Sigmoid colon (tissue), 7 donors: Measurements from ENCODE around the gene GPS2. TPM values are rescaled to one million over a fixed set of nuclear protein-coding genes. Genes with fewer than 3 reads are reported as not detected.

Experiments used
- DNase-seq: peaks from one replicate; pipeline ENCODE4 v3.0.0-alpha.2; 2019
- H3K27ac ChIP-seq, 4 donors: fragments of 200-600 bp; sonication (generic); one replicate each; pipeline ENCODE4 v1.5.1; 2016 to 2019; ENCODE audit warnings: mild to moderate bottlenecking in 1 of 4
- H3K27me3 ChIP-seq, 3 donors: fragments of 200-600 bp; sonication (generic); one replicate each; pipeline ENCODE4 v1.5.1; 2019; ENCODE audit warnings: mild to moderate bottlenecking in 1 of 3
- H3K36me3 ChIP-seq, 4 donors: fragments of 200-600 bp; sonication (generic); one replicate each; pipeline ENCODE4 v1.5.1; 2016 to 2019
- H3K4me1 ChIP-seq, 4 donors: fragments of 200-600 bp; sonication (generic); one replicate each; pipeline ENCODE4 v1.5.1; 2017 to 2019
- H3K4me3 ChIP-seq, 4 donors: fragments of 200-600 bp; sonication (generic); one replicate each; pipeline ENCODE4 v1.5.1; 2017 to 2019; ENCODE audit warnings: mild to moderate bottlenecking in 2 of 4, moderate library complexity in 1 of 4
- H3K9me3 ChIP-seq, 4 donors: fragments of 200-600 bp in 3 of 4; sonication (generic) in 3 of 4; one replicate each; pipeline versions ENCODE4 v1.5.1 to v1.6.1; 2013 to 2019
- EP300 ChIP-seq, 4 donors: sonication (generic); formaldehyde crosslinking; IDR thresholded peaks; one replicate each; pipeline ENCODE4 v1.6.1; 2017; ENCODE audit warnings: antibody characterized with exemption in 4 of 4
- POLR2A ChIP-seq, 2 donors: fragments of 450-650 bp; IDR thresholded peaks; one replicate each; pipeline ENCODE4 v1.6.1; 2016; ENCODE audit warnings: antibody characterized with exemption in 2 of 2, mild to moderate bottlenecking in 2 of 2, moderate library complexity in 2 of 2
- POLR2AphosphoS5 ChIP-seq, 4 donors: sonication (generic); formaldehyde crosslinking; IDR thresholded peaks; one replicate each; pipeline ENCODE4 v1.6.1; 2017; ENCODE audit warnings: antibody characterized with exemption in 4 of 4
- WGBS, 2 donors: extraction: QIAGEN DNeasy Blood & Tissue Kit; methylation state at CpG; one replicate each; pipeline ENCODE4 v1.1.7; 2013; 5-methylcytosine and 5-hydroxymethylcytosine counted together
- intact Hi-C: fragments of 100-400 bp; cut with DNase I; formaldehyde crosslinking; loops from one replicate; pipeline ENCODE4 v1.15.1; 2023
- polyA plus RNA-seq, 3 donors: library from polyadenylated mRNA; stranded (reverse); fragments of 200-250 nt; gene quantifications; one replicate each; pipeline ENCODE4 v1.2.3, GENCODE V29; 2013
- total RNA-seq, 4 donors: library from RNA; depleted of rRNA; stranded (reverse); fragments of >200 nt; gene quantifications; one replicate each; pipeline ENCODE4 v1.1.0, GENCODE V29; 2016
- TF ChIP-seq, protein P1 (sequence below), 4 experiments: fragments of 450-650 bp in 3 of 4; fragments of 200-600 bp in 1 of 4; IDR thresholded peaks; one replicate each; pipeline ENCODE4 v1.5.1; 2016 to 2019; ENCODE audit warnings: antibody characterized with exemption in 4 of 4, mild to moderate bottlenecking in 3 of 4, moderate library complexity in 2 of 4
- donor health status: healthy with polysubstance abuse.
- donor health status: Bipolar disorder and iron deficiency.
- donor health status: healthy.

The GPS2 gene
- total and polyA plus RNA-seq, 7 donors, result 67.9 to 114 (median 84.2) TPM

DNA sequence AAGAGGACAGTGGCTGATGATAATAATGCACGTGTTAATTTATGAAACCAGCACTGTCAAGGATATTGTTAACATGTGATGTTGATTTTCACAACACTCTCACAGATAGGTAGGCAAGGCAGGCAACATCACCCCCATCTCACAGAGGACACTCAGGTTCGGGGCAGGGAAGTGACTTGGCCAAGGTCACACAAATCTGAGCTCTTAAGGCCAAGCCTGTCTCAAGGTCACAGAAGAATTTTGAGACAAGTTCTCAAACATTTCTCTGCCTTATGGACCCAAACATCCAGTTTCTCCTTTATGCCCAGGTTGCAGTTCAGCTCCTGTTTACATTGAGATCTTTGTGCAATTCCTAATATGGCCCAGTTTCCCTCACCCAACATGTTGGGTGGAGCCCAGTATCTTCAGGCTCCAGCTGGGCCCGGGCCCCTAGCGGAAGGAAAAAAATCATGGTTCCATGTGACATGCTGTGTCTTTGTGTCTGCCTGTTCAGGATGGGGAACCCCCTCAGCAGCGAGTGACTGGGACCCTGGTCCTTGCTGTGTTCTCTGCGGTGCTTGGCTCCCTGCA is 32.3 kb downstream of the GPS2 start:
- H3K27ac ChIP-seq, result peak overlapping the region; percentile 93 to 98 (median 96)
- H3K4me3 ChIP-seq, result peak overlapping the region; percentile 53 to 83 (median 68)
- DNase-seq, result peak; percentile 78

DNA sequence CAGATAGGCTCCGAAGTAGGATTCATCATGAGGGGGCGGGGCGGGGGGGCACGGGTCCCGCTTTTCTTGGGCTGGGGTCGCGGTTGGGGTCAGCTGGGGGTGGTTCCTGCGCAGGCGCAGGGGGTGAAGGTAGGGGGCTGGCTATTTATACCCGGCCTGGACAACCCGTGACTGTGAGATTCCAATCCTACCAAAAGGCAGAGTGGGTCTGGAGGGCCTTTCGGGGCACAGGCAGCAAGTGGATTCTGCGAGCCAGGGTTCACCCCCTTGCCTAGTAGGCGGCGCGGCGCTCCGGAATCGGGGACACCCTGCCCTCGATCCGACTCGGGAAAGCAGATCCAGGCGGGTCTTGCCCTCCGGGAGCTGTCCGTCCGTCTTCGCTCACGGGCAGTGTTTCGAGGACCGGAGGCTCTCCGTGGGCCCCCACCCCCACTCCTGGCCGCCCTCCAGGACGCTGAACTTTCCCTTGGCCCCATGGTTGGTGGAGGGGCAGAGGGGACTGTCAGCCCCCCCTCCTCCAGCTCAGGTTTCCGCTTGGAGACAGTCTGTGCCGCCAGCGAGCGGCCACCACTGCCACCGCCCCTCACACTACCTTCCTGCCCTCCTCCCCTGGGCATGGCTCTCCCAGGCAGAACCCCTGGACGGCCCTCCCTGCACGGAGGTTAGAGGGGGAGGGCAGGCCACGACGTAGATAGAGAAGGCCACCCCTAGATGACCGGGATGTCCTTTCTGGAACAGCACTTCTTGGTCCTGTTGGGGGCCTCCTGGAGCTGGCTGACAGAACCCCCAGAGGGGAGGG is 33.0 kb downstream of the GPS2 start:
- peaks cover 0 to 56% (median 46%) of the 10 kb centered on the region in 4 donors for H3K4me1 ChIP-seq
- peak overlapping the region; percentile 93 to 98 (median 96) for H3K27ac ChIP-seq

More for the DNA sequence above, 32.3 kb downstream of the GPS2 start:
- Histone ChIP-seq H3K4me1 (peaks cover 0 to 56% (median 46%) of the 10 kb centered on the region in 4 donors), H3K9me3 (no peaks in the 10 kb centered on the region), H3K36me3 (peaks cover 26 to 33% (median 28%) of the 10 kb centered on the region in 4 donors), H3K27me3 (no peaks in the 10 kb centered on the region)
- intact Hi-C loops, result no loop called here
- TF ChIP-seq EP300 (IDR thresholded peaks at IDR 0.05) (no peak), POLR2A (IDR thresholded peaks at IDR 0.05) (no peak), POLR2AphosphoS5 (IDR thresholded peaks at IDR 0.05) (peak in 2 of 4 donors; percentile 30 to 58)
- TF ChIP-seq, protein P1, sequence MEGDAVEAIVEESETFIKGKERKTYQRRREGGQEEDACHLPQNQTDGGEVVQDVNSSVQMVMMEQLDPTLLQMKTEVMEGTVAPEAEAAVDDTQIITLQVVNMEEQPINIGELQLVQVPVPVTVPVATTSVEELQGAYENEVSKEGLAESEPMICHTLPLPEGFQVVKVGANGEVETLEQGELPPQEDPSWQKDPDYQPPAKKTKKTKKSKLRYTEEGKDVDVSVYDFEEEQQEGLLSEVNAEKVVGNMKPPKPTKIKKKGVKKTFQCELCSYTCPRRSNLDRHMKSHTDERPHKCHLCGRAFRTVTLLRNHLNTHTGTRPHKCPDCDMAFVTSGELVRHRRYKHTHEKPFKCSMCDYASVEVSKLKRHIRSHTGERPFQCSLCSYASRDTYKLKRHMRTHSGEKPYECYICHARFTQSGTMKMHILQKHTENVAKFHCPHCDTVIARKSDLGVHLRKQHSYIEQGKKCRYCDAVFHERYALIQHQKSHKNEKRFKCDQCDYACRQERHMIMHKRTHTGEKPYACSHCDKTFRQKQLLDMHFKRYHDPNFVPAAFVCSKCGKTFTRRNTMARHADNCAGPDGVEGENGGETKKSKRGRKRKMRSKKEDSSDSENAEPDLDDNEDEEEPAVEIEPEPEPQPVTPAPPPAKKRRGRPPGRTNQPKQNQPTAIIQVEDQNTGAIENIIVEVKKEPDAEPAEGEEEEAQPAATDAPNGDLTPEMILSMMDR (IDR thresholded peaks at IDR 0.05), result peak in 2 of 4 experiments; percentile 11 to 49
- 52 to 56% methylated on average over 6 of the region's 6 CpGs for WGBS, 2 donors

DNA sequence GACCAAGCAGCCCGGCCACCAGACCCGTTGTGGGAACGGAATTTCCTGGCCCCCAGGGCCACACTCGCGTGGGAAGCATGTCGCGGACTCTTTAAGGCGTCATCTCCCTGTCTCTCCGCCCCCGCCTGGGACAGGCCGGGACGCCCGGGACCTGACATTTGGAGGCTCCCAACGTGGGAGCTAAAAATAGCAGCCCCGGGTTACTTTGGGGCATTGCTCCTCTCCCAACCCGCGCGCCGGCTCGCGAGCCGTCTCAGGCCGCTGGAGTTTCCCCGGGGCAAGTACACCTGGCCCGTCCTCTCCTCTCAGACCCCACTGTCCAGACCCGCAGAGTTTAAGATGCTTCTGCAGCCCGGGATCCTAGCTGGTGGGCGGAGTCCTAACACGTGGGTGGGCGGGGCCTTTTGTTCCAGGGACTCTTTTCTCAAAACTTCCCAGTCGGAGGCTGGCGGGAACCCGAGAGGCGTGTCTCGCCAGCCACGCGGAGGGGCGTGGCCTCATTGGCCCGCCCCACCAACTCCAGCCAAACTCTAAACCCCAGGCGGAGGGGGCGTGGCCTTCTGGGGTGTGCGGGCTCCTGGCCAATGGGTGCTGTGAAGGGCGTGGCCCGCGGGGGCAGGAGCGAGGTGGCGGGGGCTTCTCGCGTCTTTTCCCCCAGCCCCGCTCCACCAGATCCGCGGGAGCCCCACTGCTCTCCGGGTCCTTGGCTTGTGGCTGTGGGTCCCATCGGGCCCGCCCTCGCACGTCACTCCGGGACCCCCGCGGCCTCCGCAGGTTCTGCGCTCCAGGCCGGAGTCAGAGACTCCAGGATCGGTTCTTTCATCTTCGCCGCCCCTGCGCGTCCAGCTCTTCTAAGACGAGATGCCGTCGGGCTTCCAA is 33.8 kb downstream of the GPS2 start, which contains the start of gene SLC2A4:
Gene SLC2A4 (plus strand): TSS at position 645 of the 879 bp plus-strand sequence. CDS start 217 bp downstream, at position 862.
- H3K9me3 ChIP-seq, result no peaks in the 10 kb centered on the region
- peaks cover 22 to 28% (median 23%) of the 10 kb centered on the region in 4 donors for H3K36me3 ChIP-seq
- H3K4me3 ChIP-seq, result peak within 1 kb of the TSS; percentile 53 to 83 (median 68)
- intact Hi-C loops, result loop anchor here (2.0 kb wide), 2 partner anchors 29 to 71 kb away; partner anchors contain the start of genes ELP5 and KCTD11
- no peaks in the 10 kb centered on the region for H3K27me3 ChIP-seq
- 0 to 1% methylated on average over 71 of the region's 71 CpGs for WGBS, 2 donors
- H3K4me1 ChIP-seq, result peaks cover 0 to 51% (median 42%) of the 10 kb centered on the region in 4 donors
- H3K27ac ChIP-seq, result peak within 1 kb of the TSS; percentile 93 to 98 (median 96)
- peak; percentile 98 for DNase-seq
- TF ChIP-seq, protein P1 (IDR thresholded peaks at IDR 0.05), result peak in 1 of 4 experiments; percentile 13
- TF ChIP-seq EP300 (IDR thresholded peaks at IDR 0.05) (peak in 3 of 4 donors; percentile 18 to 62 (median 40)), POLR2AphosphoS5 (IDR thresholded peaks at IDR 0.05) (peak; percentile 88 to 95 (median 90)), POLR2A (IDR thresholded peaks at IDR 0.05) (peak; percentile 68 to 85)

More for the DNA sequence above, 33.0 kb downstream of the GPS2 start:
- H3K4me3 ChIP-seq, result peak overlapping the region; percentile 53 to 83 (median 68)
- H3K36me3 ChIP-seq, result peaks cover 26 to 33% (median 27%) of the 10 kb centered on the region in 4 donors
- H3K9me3 ChIP-seq, result no peaks in the 10 kb centered on the region
- TF ChIP-seq, protein P1 (IDR thresholded peaks at IDR 0.05), result no peak
- peak; percentile 44 to 73 (median 71) for TF ChIP-seq POLR2AphosphoS5 (IDR thresholded peaks at IDR 0.05)
- TF ChIP-seq EP300 (IDR thresholded peaks at IDR 0.05), result peak in 3 of 4 donors; percentile 32 to 49 (median 43)
- TF ChIP-seq POLR2A (IDR thresholded peaks at IDR 0.05), result peak in 1 of 2 donors; percentile 35
- peak; percentile 87 for DNase-seq
- H3K27me3 ChIP-seq, result no peaks in the 10 kb centered on the region
- intact Hi-C loops, result loop anchor here (2.0 kb wide), 2 partner anchors 29 to 71 kb away; partner anchors contain the start of genes ELP5 and KCTD11
- 1 to 4% methylated on average over 43 of the region's 43 CpGs for WGBS, 2 donors
